BLaER1 (cell line): Measurements from ENCODE around the gene SORL1-AS1.

ENCODE experiments used
- H3K27ac ChIP-seq: shearing (Covaris generic); formaldehyde crosslinking; 2 replicates; pipeline ENCODE4 v1.8.1; 2022
- H3K27me3 ChIP-seq: shearing (Covaris generic); formaldehyde crosslinking; 2 replicates; pipeline ENCODE4 v1.8.1; 2022
- H3K36me3 ChIP-seq: shearing (Covaris generic); formaldehyde crosslinking; 2 replicates; pipeline ENCODE4 v1.8.1; 2022
- H3K4me1 ChIP-seq: shearing (Covaris generic); formaldehyde crosslinking; 2 replicates; pipeline ENCODE4 v1.8.1; 2022
- H3K4me2 ChIP-seq: shearing (Covaris generic); formaldehyde crosslinking; 2 replicates; pipeline ENCODE4 v1.8.1; 2022
- H3K4me3 ChIP-seq: shearing (Covaris generic); formaldehyde crosslinking; 2 replicates; pipeline ENCODE4 v1.8.1; 2022
- H3K9ac ChIP-seq: shearing (Covaris generic); formaldehyde crosslinking; 2 replicates; pipeline ENCODE4 v1.8.1; 2022
- H3K9me3 ChIP-seq: shearing (Covaris generic); formaldehyde crosslinking; 2 replicates; pipeline ENCODE4 v1.8.1; 2022
- H4K20me1 ChIP-seq: shearing (Covaris generic); formaldehyde crosslinking; 2 replicates; pipeline ENCODE4 v1.8.1; 2022
- Cebpa-rat ChIP-seq: shearing (Covaris generic); IDR thresholded peaks from 2 replicates; pipeline ENCODE4 v1.8.1; 2022

Gene SORL1-AS1

DNA sequence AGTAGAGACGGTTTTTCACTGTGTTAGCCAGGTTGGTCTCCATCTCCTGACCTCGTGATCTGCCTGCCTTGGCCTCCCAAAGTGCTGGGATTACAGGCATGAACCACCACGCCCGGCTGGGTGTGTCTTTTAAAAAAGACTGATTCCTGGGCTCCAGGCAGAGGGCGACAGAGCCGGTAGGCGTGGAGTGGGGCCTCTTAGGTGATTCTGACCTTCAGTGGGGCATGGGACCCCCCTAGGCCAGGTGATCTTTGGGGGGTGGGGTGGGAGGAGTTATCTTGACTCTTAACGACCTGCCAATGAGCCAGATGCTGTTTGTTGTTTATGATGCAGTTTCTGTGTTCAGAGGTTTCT lies 12.9 kb upstream of the SORL1-AS1 start:
- H3K27ac ChIP-seq = 0 out of 2 replicates have a peak overlapping the region, but pooled peaks have one; percentile 12

DNA sequence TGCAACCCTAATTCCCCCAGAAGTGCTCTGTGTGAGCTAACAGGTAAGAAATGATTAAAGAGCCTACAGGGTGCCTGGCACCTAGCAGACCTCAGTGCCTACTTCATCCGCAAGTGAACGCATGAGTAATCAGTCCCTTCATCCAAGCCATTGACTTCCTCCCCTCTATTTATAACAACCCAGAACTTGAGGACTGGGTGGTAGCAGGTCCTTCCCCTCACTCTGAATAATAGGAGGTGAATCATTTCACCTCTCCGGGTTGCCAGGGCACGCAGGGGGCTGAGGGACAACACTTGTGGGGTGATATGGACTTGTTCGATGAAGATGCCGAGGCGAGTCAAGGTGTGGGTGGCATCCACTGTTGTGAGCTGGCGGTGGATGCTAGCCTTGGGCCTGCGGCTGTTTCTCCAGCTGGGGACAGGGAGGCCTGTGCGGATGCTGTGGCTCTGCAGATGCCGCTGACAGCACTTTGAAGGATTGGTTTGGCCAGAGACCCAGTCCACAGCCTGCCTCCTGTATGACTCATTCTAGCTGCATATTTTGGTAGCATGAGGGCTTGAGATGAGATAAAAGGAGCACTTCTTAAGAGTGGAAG lies 11.7 kb upstream of the SORL1-AS1 start:
- Histone ChIP-seq H3K4me1 (peaks cover 62% of the 10 kb centered on the region), H3K27ac (no peak overlapping the region), H3K9me3 (no peaks in the 10 kb centered on the region), H3K4me3 (no peak overlapping the region), H3K36me3 (no peaks in the 10 kb centered on the region), H4K20me1 (no peaks in the 10 kb centered on the region), H3K9ac (no peak overlapping the region), H3K4me2 (peak overlapping the region; percentile 87), H3K27me3 (no peaks in the 10 kb centered on the region)
- no peak for TF ChIP-seq Cebpa-rat

More for the DNA sequence above, 12.9 kb upstream of the SORL1-AS1 start:
- Histone ChIP-seq H3K4me3 (no peak overlapping the region), H3K4me2 (peak overlapping the region; percentile 87), H3K36me3 (0 out of 2 replicates have a peak, but pooled peaks cover under 1% of the 10 kb centered on the region), H4K20me1 (no peaks in the 10 kb centered on the region), H3K4me1 (peaks cover 62% of the 10 kb centered on the region), H3K9ac (no peak overlapping the region), H3K9me3 (no peaks in the 10 kb centered on the region; the same call in 1 of the 2 replicates), H3K27me3 (no peaks in the 10 kb centered on the region)
- TF ChIP-seq Cebpa-rat = no peak

DNA sequence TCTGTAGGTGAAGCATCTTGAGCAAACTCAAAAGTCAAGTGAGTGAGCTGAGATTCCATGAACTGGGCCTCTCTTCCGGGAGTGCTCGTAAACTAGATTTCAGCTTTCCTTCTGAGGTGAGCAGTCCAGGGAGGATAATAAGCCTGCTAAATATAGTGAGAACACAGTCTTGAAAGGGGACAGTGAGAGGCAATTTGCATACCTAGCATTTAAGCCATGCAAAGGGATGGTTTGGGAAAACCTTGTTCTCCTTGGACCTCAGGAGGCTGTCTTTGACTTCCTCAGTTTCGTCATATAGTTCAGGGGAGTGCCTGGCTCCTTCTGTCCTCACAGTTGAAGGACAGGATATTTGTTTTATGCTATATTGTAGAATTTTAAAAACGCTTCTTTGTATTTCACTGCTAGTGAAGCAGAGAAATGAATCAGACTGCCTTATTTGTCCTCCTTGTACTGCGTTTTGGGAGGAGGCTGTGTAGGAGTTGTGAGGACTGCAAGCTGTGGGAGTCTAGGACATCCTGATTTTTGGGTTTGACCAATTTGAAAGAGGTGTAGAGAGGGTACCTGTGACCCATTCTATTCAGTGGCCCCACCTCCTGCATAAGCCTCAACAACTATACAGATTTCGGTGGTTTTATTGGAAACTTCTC lies 11.0 kb upstream of the SORL1-AS1 start:
- Histone ChIP-seq H3K4me3 (no peak overlapping the region), H3K4me1 (peaks cover 57% of the 10 kb centered on the region), H4K20me1 (no peaks in the 10 kb centered on the region)

GRCh38 chr11:121461843-121462242 lies 9.1 kb upstream of the SORL1-AS1 start:
- Histone ChIP-seq H4K20me1 (no peaks in the 10 kb centered on the region), H3K4me1 (peaks cover 37% of the 10 kb centered on the region), H3K9me3 (no peaks in the 10 kb centered on the region), H3K9ac (no peak overlapping the region), H3K27ac (no peak overlapping the region), H3K36me3 (no peaks in the 10 kb centered on the region), H3K4me3 (no peak overlapping the region), H3K4me2 (no peak overlapping the region), H3K27me3 (no peaks in the 10 kb centered on the region)
- TF ChIP-seq Cebpa-rat = no peak

More for the DNA sequence above, 11.0 kb upstream of the SORL1-AS1 start:
- Histone ChIP-seq H3K27ac (no peak overlapping the region), H3K9ac (no peak overlapping the region), H3K9me3 (no peaks in the 10 kb centered on the region), H3K36me3 (no peaks in the 10 kb centered on the region), H3K27me3 (no peaks in the 10 kb centered on the region), H3K4me2 (peak overlapping the region; percentile 87)
- TF ChIP-seq Cebpa-rat = no peak

DNA sequence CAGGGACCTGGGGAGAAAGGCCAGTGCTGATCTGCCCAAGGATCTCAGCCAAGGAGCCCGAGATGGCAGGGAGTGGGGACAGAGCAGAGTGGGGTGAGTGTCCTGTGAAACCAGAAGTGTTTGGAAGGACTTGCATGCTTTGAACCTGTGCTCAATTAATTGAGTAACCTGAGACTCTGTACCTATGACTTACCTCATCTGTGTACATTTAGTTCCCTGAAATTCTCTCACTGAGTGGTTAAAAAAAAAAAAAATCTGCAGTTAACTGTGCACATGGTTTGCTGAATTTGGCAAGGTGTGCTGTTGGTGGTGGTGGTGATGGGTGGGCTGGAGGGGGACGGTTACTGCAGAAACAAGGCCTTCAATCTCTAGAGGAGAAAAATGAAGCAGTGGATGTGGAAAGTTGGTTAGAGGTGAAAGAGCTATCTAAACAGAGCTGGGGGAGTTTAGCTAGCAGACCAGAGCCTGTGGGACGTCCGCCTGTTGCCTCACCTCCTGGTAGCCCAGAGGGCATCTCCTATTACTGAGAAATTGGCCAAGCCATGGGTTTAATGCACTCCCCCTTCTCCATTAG lies 8.3 kb upstream of the SORL1-AS1 start:
- H3K9me3 ChIP-seq = no peaks in the 10 kb centered on the region
- no peak for TF ChIP-seq Cebpa-rat
- H4K20me1 ChIP-seq = no peaks in the 10 kb centered on the region
- no peak overlapping the region for H3K4me2 ChIP-seq
- no peaks in the 10 kb centered on the region for H3K27me3 ChIP-seq
- no peaks in the 10 kb centered on the region for H3K36me3 ChIP-seq
- H3K9ac ChIP-seq = no peak overlapping the region
- H3K27ac ChIP-seq = no peak overlapping the region
- peaks cover 29% of the 10 kb centered on the region for H3K4me1 ChIP-seq
- no peak overlapping the region for H3K4me3 ChIP-seq

GRCh38 chr11:121459413-121460017 lies 6.7 kb upstream of the SORL1-AS1 start:
- Histone ChIP-seq H3K9ac (no peak overlapping the region), H3K36me3 (no peaks in the 10 kb centered on the region), H3K4me1 (peaks cover 14% of the 10 kb centered on the region), H3K27me3 (peaks cover 5% of the 10 kb centered on the region; the same call in 1 of the 2 replicates), H3K4me3 (no peak overlapping the region), H3K27ac (no peak overlapping the region), H3K4me2 (no peak overlapping the region), H3K9me3 (no peaks in the 10 kb centered on the region), H4K20me1 (no peaks in the 10 kb centered on the region)
- no peak for TF ChIP-seq Cebpa-rat

- Histone ChIP-seq H3K27me3 (peaks cover 14% of the 10 kb centered on the region), H3K36me3 (no peaks in the 10 kb centered on the region), H3K4me2 (no peak overlapping the region), H3K9ac (no peak overlapping the region), H3K27ac (no peak overlapping the region), H3K9me3 (no peaks in the 10 kb centered on the region), H3K4me3 (no peak overlapping the region), H3K4me1 (peaks cover 4% of the 10 kb centered on the region), H4K20me1 (no peaks in the 10 kb centered on the region)
- TF ChIP-seq Cebpa-rat = no peak
Measured at GRCh38 chr11:121458551-121458950, 5.8 kb upstream of the SORL1-AS1 start.

DNA sequence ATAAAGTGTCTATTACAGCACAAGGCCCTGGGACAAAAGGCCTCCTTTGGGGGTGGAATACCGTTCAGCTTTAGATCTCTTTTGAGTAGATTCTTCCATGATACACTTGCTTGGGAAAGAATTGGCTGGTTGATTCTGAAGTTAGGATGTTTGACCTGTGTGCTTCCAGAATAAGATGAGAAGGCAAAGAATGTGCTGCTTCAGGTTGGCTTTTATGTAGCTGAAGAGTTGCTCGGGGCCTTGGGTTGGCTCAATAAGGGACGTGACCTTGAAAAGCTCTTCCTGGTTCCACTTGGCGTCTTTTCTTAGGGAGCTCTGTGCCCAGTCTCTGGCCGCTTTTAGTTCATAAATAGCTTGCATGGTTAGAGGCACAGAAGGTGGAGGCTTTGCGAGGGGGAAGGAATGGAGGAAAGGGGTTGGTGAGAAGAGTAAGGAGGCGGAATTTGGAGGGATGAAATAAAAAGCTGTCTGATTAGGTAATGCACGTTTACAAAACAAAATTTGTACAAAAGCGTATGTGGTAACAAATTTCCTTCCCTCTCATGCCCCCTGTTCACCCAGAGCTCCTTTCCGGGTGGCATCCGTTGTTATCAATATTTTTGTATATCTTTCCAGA lies 4.2 kb upstream of the SORL1-AS1 start:
- no peak for TF ChIP-seq Cebpa-rat
- Histone ChIP-seq H3K4me1 (peaks cover 11% of the 10 kb centered on the region), H3K27me3 (peaks cover 30% of the 10 kb centered on the region), H3K4me2 (no peak overlapping the region), H4K20me1 (no peaks in the 10 kb centered on the region), H3K27ac (no peak overlapping the region), H3K4me3 (no peak overlapping the region), H3K9ac (no peak overlapping the region), H3K36me3 (no peaks in the 10 kb centered on the region), H3K9me3 (no peaks in the 10 kb centered on the region)

GRCh38 chr11:121456151-121456550 lies 3.4 kb upstream of the SORL1-AS1 start:
- no peak overlapping the region for H3K4me2 ChIP-seq
- no peaks in the 10 kb centered on the region for H4K20me1 ChIP-seq
- H3K9ac ChIP-seq = no peak overlapping the region
- H3K36me3 ChIP-seq = no peaks in the 10 kb centered on the region
- H3K4me3 ChIP-seq = no peak overlapping the region
- H3K27me3 ChIP-seq = peaks cover 38% of the 10 kb centered on the region
- H3K4me1 ChIP-seq = peaks cover 18% of the 10 kb centered on the region
- TF ChIP-seq Cebpa-rat = no peak
- no peak overlapping the region for H3K27ac ChIP-seq
- H3K9me3 ChIP-seq = no peaks in the 10 kb centered on the region

DNA sequence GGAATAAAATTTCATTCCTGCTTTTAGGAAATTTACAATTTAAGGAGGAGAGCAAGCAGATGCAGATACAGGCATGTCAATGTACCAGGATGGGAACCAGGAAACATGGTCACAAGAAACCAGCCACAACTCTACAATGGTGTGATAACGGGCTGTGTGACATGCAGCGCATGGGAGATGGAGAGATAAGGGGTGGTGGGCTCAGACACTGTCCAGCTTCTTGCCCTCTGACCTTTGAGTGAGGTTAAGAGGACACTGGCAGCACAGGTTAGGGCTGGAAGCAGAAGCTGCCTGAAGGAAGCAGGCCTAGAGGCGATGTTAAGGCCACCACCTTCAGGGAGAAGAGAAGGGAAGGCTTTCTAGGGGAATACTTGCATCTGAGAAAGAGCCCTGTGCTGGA lies 2.3 kb upstream of the SORL1-AS1 start:
- peaks cover 19% of the 10 kb centered on the region for H3K4me1 ChIP-seq
- H3K4me3 ChIP-seq = no peak overlapping the region
- H3K9me3 ChIP-seq = no peaks in the 10 kb centered on the region
- H3K27me3 ChIP-seq = peaks cover 48% of the 10 kb centered on the region
- no peak overlapping the region for H3K27ac ChIP-seq
- H4K20me1 ChIP-seq = no peaks in the 10 kb centered on the region
- no peaks in the 10 kb centered on the region for H3K36me3 ChIP-seq
- no peak overlapping the region for H3K4me2 ChIP-seq
- TF ChIP-seq Cebpa-rat = no peak
- no peak overlapping the region for H3K9ac ChIP-seq
